Caco-2 (cell line): Measurements from ENCODE around the gene SIRT3. TPM values are rescaled to one million over a fixed set of nuclear protein-coding genes. Genes with fewer than 3 reads are reported as not detected.

Source experiments
- BruUV-seq: library from RNA; stranded (reverse); fragments of 400-500 nt; replicated peaks from 2 replicates; lab custom pipeline; 2021; lab: Mats Ljungman, UMichigan
- CTCF ChIA-PET: fragments of 300-600 bp; sonication (Branson Sonifier 250); formaldehyde crosslinking; loops from one replicate; lab custom pipeline; 2022; ENCODE audit warnings: antibody characterized with exemption; lab: Charles Lee
- POLR2A ChIA-PET: fragments of 300-600 bp; sonication (Branson Sonifier 250); formaldehyde crosslinking; loops from one replicate; lab custom pipeline; 2022; ENCODE audit warnings: antibody characterized with exemption; lab: Charles Lee
- DNase-seq, 2 experiments: peaks; one replicate each; pipeline versions ENCODE4 v3.0.0 to v3.0.0-alpha.2; 2020 to 2022
- H3K27me3 ChIP-seq: replicated peaks from 2 replicates; pipeline ENCODE4 v1.6.0; 2011; ENCODE audit warnings: low read length; ENCODE audit not compliant: control insufficient read depth, insufficient read depth
- H3K36me3 ChIP-seq: 2 replicates; pipeline ENCODE4 v1.5.1; 2011; ENCODE audit warnings: low read length; ENCODE audit not compliant: control insufficient read depth, insufficient read depth
- H3K4me1 ChIP-seq: fragments of 250-450 bp; sonication (Bioruptor Pico); 2 replicates; pipeline ENCODE4 v1.5.1; 2020; ENCODE audit warnings: mild to moderate bottlenecking
- H3K4me3 ChIP-seq: 2 replicates; pipeline ENCODE4 v1.5.1; 2011; ENCODE audit warnings: low read depth, mild to moderate bottlenecking, control low read depth, low read length
- H3K9me3 ChIP-seq: fragments of 250-450 bp; sonication (Bioruptor Pico); 2 replicates; pipeline ENCODE4 v1.5.1; 2020; ENCODE audit warnings: mild to moderate bottlenecking, moderate library complexity
- H3K27ac Mint-ChIP-seq: one replicate; pipeline ENCODE4 v1.8.0; 2022; ENCODE audit warnings: mixed read lengths; ENCODE audit not compliant: unreplicated experiment
- H3K27me3 Mint-ChIP-seq: one replicate; pipeline ENCODE4 v1.8.0; 2022; ENCODE audit warnings: mixed read lengths; ENCODE audit not compliant: insufficient read depth, unreplicated experiment
- H3K36me3 Mint-ChIP-seq: one replicate; pipeline ENCODE4 v1.8.0; 2022; ENCODE audit warnings: mild to moderate bottlenecking, mixed read lengths; ENCODE audit not compliant: insufficient read depth, unreplicated experiment
- H3K4me1 Mint-ChIP-seq: one replicate; pipeline ENCODE4 v1.8.0; 2022; ENCODE audit warnings: low read depth, mixed read lengths; ENCODE audit not compliant: unreplicated experiment
- H3K4me3 Mint-ChIP-seq: one replicate; pipeline ENCODE4 v1.8.0; 2022; ENCODE audit warnings: mild to moderate bottlenecking, moderate library complexity, mixed read lengths; ENCODE audit not compliant: unreplicated experiment
- H3K9me3 Mint-ChIP-seq: one replicate; pipeline ENCODE4 v1.8.0; 2022; ENCODE audit warnings: mixed read lengths; ENCODE audit not compliant: unreplicated experiment
- CTCF ChIP-seq, 2 experiments: fragments of 200-600 bp in 1 of 2; IDR thresholded peaks; 1 replicate in 1 of 2; 2 replicates in 1 of 2; pipeline versions ENCODE4 v1.5.1 to v1.8.0; 2011 to 2022; ENCODE audit warnings: antibody characterized with exemption in 1 of 2, control low read depth in 1 of 2, inconsistent platforms in 1 of 2, low read depth in 1 of 2, low read length in 1 of 2, mild to moderate bottlenecking in 1 of 2, moderate library complexity in 1 of 2; ENCODE audit not compliant: insufficient read depth in 1 of 2, severe bottlenecking in 1 of 2, unreplicated experiment in 1 of 2
- intact Hi-C: fragments of 100-400 bp; cut with micrococcal nuclease; formaldehyde crosslinking; loops from one replicate; pipeline ENCODE4 v1.10.0; 2022; ENCODE audit not compliant: unreplicated experiment
- total RNA-seq: library from RNA; stranded (reverse); gene quantifications from 2 replicates; pipeline ENCODE4 v1.2.3, GENCODE V29; 2022

SIRT3 gene
- total RNA-seq, 1 experiment from 2014 or later, result 24.6 TPM

GRCh38 chr11:283405-284104 is 47.4 kb upstream of the SIRT3 start:
- TF ChIP-seq CTCF (IDR thresholded peaks at IDR 0.05; ENCODE audit: insufficient read depth in 1 of 2, low read depth in 1 of 2, low read length in 1 of 2, severe bottlenecking in 1 of 2, unreplicated experiment in 1 of 2), result no peak
- peak in 1 of 2 experiments; percentile 17 for DNase-seq
- Histone ChIP-seq H3K36me3 (no peaks in the 10 kb centered on the region), H3K4me3 (no peak overlapping the region), H3K4me1 (peaks cover 17% of the 10 kb centered on the region), H3K27me3 (peaks cover 5% of the 10 kb centered on the region), H3K9me3 (no peaks in the 10 kb centered on the region)
- Mint-ChIP-seq H3K4me3 (no peak overlapping the region), H3K27ac (no peak overlapping the region), H3K4me1 (peaks cover 7% of the 10 kb centered on the region), H3K9me3 (no peaks in the 10 kb centered on the region), H3K27me3 (peaks cover 26% of the 10 kb centered on the region), H3K36me3 (peaks cover 11% of the 10 kb centered on the region)
- POLR2A ChIA-PET, result no interaction called here
- CTCF ChIA-PET, result interaction anchor here (1.2 kb wide), 1 partner anchor 33 kb away, joined by 3 read pairs; no protein-coding TSS in a partner anchor
- no TSS peak for BruUV-seq
- intact Hi-C loops, result no loop called here

- DNase-seq, result no peak
- H3K4me1 ChIP-seq, result peaks cover 17% of the 10 kb centered on the region
- no peaks in the 10 kb centered on the region for H3K9me3 ChIP-seq
- no peaks in the 10 kb centered on the region for H3K9me3 Mint-ChIP-seq
- intact Hi-C loops, result no loop called here
- no peaks in the 10 kb centered on the region for H3K36me3 ChIP-seq
- no TSS peak for BruUV-seq
- ChIA-PET CTCF (interaction anchor here (1.2 to 1.3 kb wide), 2 partner anchors 22 to 32 kb away, joined by 3 read pairs; no protein-coding TSS in a partner anchor), POLR2A (interaction anchor here (1.3 kb wide), 1 partner anchor 76 kb away, joined by 8 read pairs; the partner anchor contains the start of gene BET1L)
- peaks cover 26% of the 10 kb centered on the region for H3K27me3 Mint-ChIP-seq
- no peak overlapping the region for H3K4me3 ChIP-seq
- H3K4me1 Mint-ChIP-seq, result peaks cover 7% of the 10 kb centered on the region
- peaks cover 8% of the 10 kb centered on the region for H3K36me3 Mint-ChIP-seq
- no peak overlapping the region for H3K4me3 Mint-ChIP-seq
- TF ChIP-seq CTCF (IDR thresholded peaks at IDR 0.05; ENCODE audit: insufficient read depth in 1 of 2, low read depth in 1 of 2, low read length in 1 of 2, severe bottlenecking in 1 of 2, unreplicated experiment in 1 of 2), result no peak
- H3K27me3 ChIP-seq, result peaks cover 5% of the 10 kb centered on the region
- no peak overlapping the region for H3K27ac Mint-ChIP-seq
Observed at GRCh38 chr11:282630-283360, 46.7 kb upstream of the SIRT3 start.

GRCh38 chr11:282171-282570 is 46.0 kb upstream of the SIRT3 start:
- H3K27me3 Mint-ChIP-seq, result peaks cover 26% of the 10 kb centered on the region
- H3K36me3 Mint-ChIP-seq, result peaks cover 5% of the 10 kb centered on the region

More at GRCh38 chr11:282171-282570, 46.0 kb upstream of the SIRT3 start:
- no TSS peak for BruUV-seq
- peak in 1 of 2 experiments; percentile 30 for DNase-seq
- ChIA-PET CTCF (interaction anchor here (0.6 to 1.6 kb wide), 3 partner anchors 9 to 32 kb away, joined by 3 to 4 read pairs (median 3); no protein-coding TSS in a partner anchor), POLR2A (interaction anchor here (1.3 kb wide), 1 partner anchor 75 kb away, joined by 8 read pairs; the partner anchor contains the start of gene BET1L)
- Histone ChIP-seq H3K4me3 (no peak overlapping the region), H3K4me1 (peaks cover 17% of the 10 kb centered on the region), H3K36me3 (no peaks in the 10 kb centered on the region), H3K27me3 (peaks cover 5% of the 10 kb centered on the region), H3K9me3 (no peaks in the 10 kb centered on the region)
- intact Hi-C loops, result no loop called here
- peak overlapping the region; percentile 7 for H3K4me3 Mint-ChIP-seq
- H3K9me3 Mint-ChIP-seq, result no peaks in the 10 kb centered on the region
- H3K27ac Mint-ChIP-seq, result no peak overlapping the region
- TF ChIP-seq CTCF (IDR thresholded peaks at IDR 0.05; ENCODE audit: insufficient read depth in 1 of 2, low read depth in 1 of 2, low read length in 1 of 2, severe bottlenecking in 1 of 2, unreplicated experiment in 1 of 2), result no peak
- H3K4me1 Mint-ChIP-seq, result peaks cover 4% of the 10 kb centered on the region
